Fibroblast of skin of scalp (primary cell): ENCODE results near the gene ACTR3.

Experiments
- DNase-seq: peaks from one replicate; pipeline ENCODE4 v3.0.0-alpha.2; 2013

ACTR3 gene

GRCh38 chr2:114005110-114005783 lies 115.4 kb downstream of the ACTR3 start:
- DNase-seq: no peak

GRCh38 chr2:114006460-114006859 lies 116.6 kb downstream of the ACTR3 start:
- no peak for DNase-seq

GRCh38 chr2:114007436-114007835 lies 117.5 kb downstream of the ACTR3 start:
- DNase-seq: no peak

GRCh38 chr2:114008720-114009119 lies 118.8 kb downstream of the ACTR3 start:
- no peak for DNase-seq

GRCh38 chr2:114009205-114009944 lies 119.5 kb downstream of the ACTR3 start:
- no peak for DNase-seq

GRCh38 chr2:114010001-114010400 lies 120.1 kb downstream of the ACTR3 start:
- no peak for DNase-seq

GRCh38 chr2:114011713-114012112 lies 121.8 kb downstream of the ACTR3 start:
- no peak for DNase-seq
